GM12878 (cell line): Measurements from ENCODE around the gene SLC6A7. TPM values are rescaled to one million over a fixed set of nuclear protein-coding genes. Genes with fewer than 3 reads are reported as not detected.
"Not testable (repeated sequence)": the region's sequence is repeated elsewhere in the genome, so short reads cannot be mapped to it uniquely, and the experiment has no call there.

Source experiments
- ATAC-seq: fragments of 200-7000 bp; cut with Tn5 transposase; 3 replicates; pipeline ENCODE4 v1.9.1; 2020; ENCODE audit warnings: mild to moderate bottlenecking, moderate library complexity
- BruUV-seq: library from RNA; stranded (reverse); fragments of 400-500 nt; replicated peaks from 2 replicates; lab custom pipeline; 2021; lab: Mats Ljungman, UMichigan
- CTCF ChIA-PET: fragments of 300-600 bp; sonication (Branson Sonifier 250); formaldehyde crosslinking; extraction: SDS; loops from one replicate; lab custom pipeline; 2021; ENCODE audit warnings: inconsistent platforms; lab: Yijun Ruan, JAX
- POLR2A ChIA-PET: fragments of 350-600 bp; formaldehyde crosslinking; extraction: SDS; loops from one replicate; lab custom pipeline; 2021; ENCODE audit warnings: inconsistent platforms; lab: Charles Lee
- RAD21 ChIA-PET: fragments of 300-600 bp; sonication (Branson Sonifier 250); formaldehyde crosslinking; loops from one replicate; lab custom pipeline; 2023; ENCODE audit warnings: antibody characterized with exemption; ENCODE audit not compliant: unreplicated experiment; lab: Charles Lee
- SMC1A ChIA-PET: fragments of 300-600 bp; sonication (Branson Sonifier 250); formaldehyde crosslinking; loops from one replicate; lab custom pipeline; 2023; ENCODE audit not compliant: unreplicated experiment, uncharacterized antibody; lab: Charles Lee
- DNase-seq: peaks from one replicate; pipeline ENCODE4 v3.0.0-alpha.2; 2011; ENCODE audit warnings: low read depth, low spot score
- FAIRE-seq: peaks from 3 replicates; lab custom pipeline; 2011; peaks lifted over from hg19 to GRCh38; lab: Jason Lieb, UNC
- H2AFZ ChIP-seq: 2 replicates; pipeline ENCODE4 v1.6.0; 2011; ENCODE audit warnings: low read depth, low read length, control low read depth; ENCODE audit not compliant: control insufficient read depth
- H3K27ac ChIP-seq: 2 replicates; pipeline ENCODE4 v1.5.1; 2011; ENCODE audit warnings: control low read depth; ENCODE audit not compliant: control insufficient read depth, insufficient read depth
- H3K27me3 ChIP-seq, 2 experiments: replicated peaks in 1 of 2; 2 replicates each; pipeline versions ENCODE4 v1.6.0 to v1.6.1; 2011; ENCODE audit warnings: low read length in 1 of 2; ENCODE audit not compliant: control insufficient read depth in 2 of 2, insufficient read depth in 2 of 2
- H3K36me3 ChIP-seq, 2 experiments: 2 replicates each; pipeline ENCODE4 v1.5.1; 2011; ENCODE audit warnings: low read length in 1 of 2; ENCODE audit not compliant: control insufficient read depth in 2 of 2, insufficient read depth in 2 of 2
- H3K4me1 ChIP-seq: 2 replicates; pipeline ENCODE4 v1.6.1; 2011; ENCODE audit warnings: mild to moderate bottlenecking, low read length, moderate library complexity, mixed read lengths; ENCODE audit not compliant: control insufficient read depth, insufficient read depth
- H3K4me2 ChIP-seq: 2 replicates; pipeline ENCODE4 v1.6.0; 2011; ENCODE audit warnings: control low read depth; ENCODE audit not compliant: control insufficient read depth, insufficient read depth
- H3K4me3 ChIP-seq: fragments of 200-600 bp; sonication (generic); 2 replicates; pipeline ENCODE4 v1.5.1; 2016
- H3K79me2 ChIP-seq: 2 replicates; pipeline ENCODE4 v1.6.0; 2011; ENCODE audit warnings: low read length; ENCODE audit not compliant: control insufficient read depth, insufficient read depth
- H3K9ac ChIP-seq: 2 replicates; pipeline ENCODE4 v1.8.0; 2011; ENCODE audit warnings: low read length, control low read depth, mixed read lengths; ENCODE audit not compliant: control insufficient read depth, insufficient read depth
- H3K9me3 ChIP-seq: replicated peaks from 3 replicates; pipeline ENCODE4 v1.5.1; 2011; ENCODE audit warnings: mild to moderate bottlenecking, low read length; ENCODE audit not compliant: control insufficient read depth, insufficient read depth
- H4K20me1 ChIP-seq: 2 replicates; pipeline ENCODE4 v1.6.0; 2011; ENCODE audit not compliant: control insufficient read depth, insufficient read depth
- IKZF1 ChIP-seq: fragments of 450-650 bp; conservative IDR thresholded peaks from 2 replicates; pipeline ENCODE4 v1.6.1; 2017; ENCODE audit warnings: antibody characterized with exemption, mild to moderate bottlenecking
- IRF4 ChIP-seq: IDR thresholded peaks from 2 replicates; pipeline ENCODE4 v1.6.1; 2011; ENCODE audit warnings: low read depth, low read length
- POLR2AphosphoS5 ChIP-seq: IDR thresholded peaks from 2 replicates; pipeline ENCODE4 v1.6.1; 2011; ENCODE audit warnings: mild to moderate bottlenecking, low read length, inconsistent platforms
- YBX1 ChIP-seq: fragments of 450-650 bp; IDR thresholded peaks from 2 replicates; pipeline ENCODE4 v1.6.1; 2016; ENCODE audit warnings: antibody characterized with exemption
- WGBS: methylation state at CpG from one replicate; pipeline ENCODE4 v1.1.6; 2016; ENCODE audit warnings: low lambda C conversion rate; ENCODE audit not compliant: insufficient replicate concordance, insufficient coverage; ENCODE audit errors: missing lambda C conversion rate; 5-methylcytosine and 5-hydroxymethylcytosine counted together
- in situ Hi-C: fragments of 300-500 bp; cut with MboI; formaldehyde crosslinking; loops from 9 replicates; pipeline ENCODE4 v1.14.3; 2018; ENCODE audit warnings: mixed read lengths
- intact Hi-C: fragments of 100-400 bp; cut with micrococcal nuclease; formaldehyde crosslinking; loops from one replicate; pipeline ENCODE4 v1.14.2; 2022; ENCODE audit not compliant: unreplicated experiment
- polyA plus RNA-seq, 11 experiments: library from polyadenylated mRNA; depleted of rRNA in 4 of 11; unstranded in 6 of 11; stranded (reverse) in 5 of 11; fragments of >200 nt; fragmentation: Nextera tagmentation in 4 of 11; fragmentation: Illumina TruSeq in 1 of 11; extraction: Ambion mirVana in 4 of 11; extraction: Trizol in 1 of 11; gene quantifications; 1 replicate in 1 of 11; 2 replicates in 10 of 11; pipeline versions ENCODE4 v1.2.1 to v1.2.3, GENCODE V29; 2011 to 2016; ENCODE audit warnings: inconsistent platforms in 2 of 11, missing spikeins in 2 of 11, low read depth in 1 of 11
- total RNA-seq, 4 experiments: library from RNA; depleted of rRNA in 3 of 4; stranded (reverse); fragments of >200 nt in 3 of 4; fragmentation: Illumina TruSeq in 1 of 4; extraction: Trizol in 1 of 4; gene quantifications; 2 replicates each; pipeline versions ENCODE4 v1.2.1 to v1.2.3, GENCODE V29; 2013 to 2021
- TF ChIP-seq, protein P1 (sequence below): fragments of 450-650 bp; formaldehyde crosslinking; IDR thresholded peaks from 2 replicates; pipeline ENCODE4 v1.5.0; 2022; ENCODE audit warnings: mild to moderate bottlenecking, missing genetic modification characterization

SLC6A7 gene
- total and polyA plus RNA-seq, 10 of the 15 experiments (the other 5 are each of a cell fraction or from before 2014, with no cell fraction given), result 0.01 to 0.15 (median 0.06) TPM; not detected in 7

DNA sequence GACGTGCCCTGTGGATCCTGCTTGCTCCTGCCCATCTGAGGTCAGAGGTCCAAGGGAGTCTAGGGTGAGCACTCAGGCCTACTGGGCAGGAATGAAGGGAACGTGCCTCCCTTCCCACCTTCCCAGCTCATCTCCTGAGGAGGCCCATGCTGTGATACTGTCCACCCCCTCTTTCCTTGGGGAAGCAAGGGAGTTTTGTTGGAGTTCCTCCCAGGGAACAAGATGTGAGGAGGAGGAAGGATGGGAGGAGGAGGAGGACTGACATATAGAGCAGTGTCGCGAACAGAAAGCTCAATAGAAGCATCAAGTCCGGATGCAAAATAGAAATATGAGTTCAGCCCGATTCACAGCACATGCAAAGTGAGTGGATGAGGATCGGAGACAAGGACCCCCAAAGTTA lies 41.0 kb downstream of the SLC6A7 start (continued):
- TF ChIP-seq, protein P1, sequence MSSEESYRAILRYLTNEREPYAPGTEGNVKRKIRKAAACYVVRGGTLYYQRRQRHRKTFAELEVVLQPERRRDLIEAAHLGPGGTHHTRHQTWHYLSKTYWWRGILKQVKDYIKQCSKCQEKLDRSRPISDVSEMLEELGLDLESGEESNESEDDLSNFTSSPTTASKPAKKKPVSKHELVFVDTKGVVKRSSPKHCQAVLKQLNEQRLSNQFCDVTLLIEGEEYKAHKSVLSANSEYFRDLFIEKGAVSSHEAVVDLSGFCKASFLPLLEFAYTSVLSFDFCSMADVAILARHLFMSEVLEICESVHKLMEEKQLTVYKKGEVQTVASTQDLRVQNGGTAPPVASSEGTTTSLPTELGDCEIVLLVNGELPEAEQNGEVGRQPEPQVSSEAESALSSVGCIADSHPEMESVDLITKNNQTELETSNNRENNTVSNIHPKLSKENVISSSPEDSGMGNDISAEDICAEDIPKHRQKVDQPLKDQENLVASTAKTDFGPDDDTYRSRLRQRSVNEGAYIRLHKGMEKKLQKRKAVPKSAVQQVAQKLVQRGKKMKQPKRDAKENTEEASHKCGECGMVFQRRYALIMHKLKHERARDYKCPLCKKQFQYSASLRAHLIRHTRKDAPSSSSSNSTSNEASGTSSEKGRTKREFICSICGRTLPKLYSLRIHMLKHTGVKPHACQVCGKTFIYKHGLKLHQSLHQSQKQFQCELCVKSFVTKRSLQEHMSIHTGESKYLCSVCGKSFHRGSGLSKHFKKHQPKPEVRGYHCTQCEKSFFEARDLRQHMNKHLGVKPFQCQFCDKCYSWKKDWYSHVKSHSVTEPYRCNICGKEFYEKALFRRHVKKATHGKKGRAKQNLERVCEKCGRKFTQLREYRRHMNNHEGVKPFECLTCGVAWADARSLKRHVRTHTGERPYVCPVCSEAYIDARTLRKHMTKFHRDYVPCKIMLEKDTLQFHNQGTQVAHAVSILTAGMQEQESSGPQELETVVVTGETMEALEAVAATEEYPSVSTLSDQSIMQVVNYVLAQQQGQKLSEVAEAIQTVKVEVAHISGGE (CRISPR knock-in tag), result no peak
- TF ChIP-seq POLR2AphosphoS5 (no peak), YBX1 (no peak), IKZF1 (no peak), IRF4 (no peak)

DNA sequence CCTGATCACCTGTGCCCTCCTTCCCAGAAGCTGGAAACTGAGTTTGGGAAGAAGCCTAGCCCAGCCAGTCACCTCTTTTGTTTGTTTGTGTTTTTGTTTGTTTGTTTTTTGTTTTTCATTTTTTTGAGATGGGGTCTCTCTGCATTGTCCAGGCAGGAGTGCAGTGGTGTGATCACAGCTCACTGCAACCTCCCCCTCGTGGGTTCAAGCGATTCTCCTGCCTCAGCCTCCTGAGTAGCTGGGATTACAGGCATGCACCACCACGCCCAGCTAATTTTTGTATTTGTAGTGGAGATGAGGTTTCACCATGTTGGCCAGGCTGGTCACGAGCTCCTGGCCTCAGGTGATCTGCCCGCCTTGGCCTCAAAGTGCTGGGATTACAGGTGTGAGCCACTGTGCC lies 43.8 kb downstream of the SLC6A7 start:
- H3K27ac ChIP-seq, FAIRE-seq, BruUV-seq: not testable (repeated sequence)

More for the DNA sequence above, 43.8 kb downstream of the SLC6A7 start:
- H2AFZ ChIP-seq, RAD21 ChIA-PET, ATAC-seq, POLR2A ChIA-PET, in situ Hi-C loops, intact Hi-C loops, H3K4me3 ChIP-seq, H3K4me2 ChIP-seq, H3K36me3 ChIP-seq, H3K9me3 ChIP-seq, H3K79me2 ChIP-seq, DNase-seq, H3K9ac ChIP-seq, H4K20me1 ChIP-seq, H3K4me1 ChIP-seq, H3K27me3 ChIP-seq: not testable (repeated sequence)
- ChIA-PET SMC1A (interaction anchor here (1.1 kb wide), 1 partner anchor 381 kb away, joined by 4 read pairs; no protein-coding TSS in a partner anchor), CTCF (interaction anchor here (1.8 kb wide), 1 partner anchor 15 kb away, joined by 7 read pairs; no protein-coding TSS in a partner anchor)
- 15% methylated on average over 5 of the region's 5 CpGs for WGBS
